GM21423 (cell line): ENCODE results near the gene FBXO15.

Source experiments
- ATAC-seq: cut with Tn5 transposase; IDR thresholded peaks from one replicate; pipeline ENCODE4 v1.9.1; 2021; ENCODE audit warnings: mild to moderate bottlenecking, moderate library complexity; ENCODE audit not compliant: unreplicated experiment

FBXO15 gene

GRCh38 chr18:74153793-74154192 lies 6.2 kb upstream of the FBXO15 start:
- ATAC-seq, result no peak

DNA sequence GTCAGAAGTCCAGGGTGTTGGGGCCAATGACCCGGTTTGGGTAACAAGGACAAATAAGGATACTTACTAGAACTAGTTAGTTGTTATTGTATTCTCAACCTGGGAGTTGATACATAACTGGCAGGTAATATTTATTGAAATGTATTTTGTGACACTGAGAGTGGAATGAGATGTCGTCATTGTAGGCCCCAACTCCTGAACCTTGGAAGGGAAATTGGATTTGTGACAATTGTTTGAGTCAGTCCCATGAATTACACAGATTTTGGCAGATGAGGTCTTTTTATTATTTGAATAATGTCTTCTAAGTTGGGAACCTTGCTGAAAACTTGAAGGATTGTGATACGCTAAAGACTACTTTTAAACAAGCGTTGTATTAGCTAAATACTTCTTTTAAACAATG lies 5.7 kb upstream of the FBXO15 start:
- no peak for ATAC-seq

DNA sequence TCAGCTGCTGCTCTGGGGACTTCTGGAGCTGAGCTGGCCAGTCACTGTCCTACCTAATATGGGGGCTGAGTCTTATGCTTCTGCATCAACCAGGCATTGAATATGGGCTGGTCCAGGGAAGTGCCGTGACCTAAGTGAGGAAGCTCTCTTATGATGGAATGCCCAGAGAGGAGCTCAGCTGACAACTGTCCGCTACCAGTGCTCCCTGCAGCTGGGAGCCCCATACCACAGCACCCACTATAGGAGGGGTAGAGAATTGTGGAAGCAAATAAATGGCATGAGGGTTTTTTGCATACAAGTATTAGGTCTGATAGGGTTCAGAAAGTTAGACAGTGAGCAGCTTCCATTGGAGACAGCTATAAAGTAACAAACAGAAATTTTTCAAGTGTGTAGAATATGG lies 5.2 kb upstream of the FBXO15 start:
- no peak for ATAC-seq

DNA sequence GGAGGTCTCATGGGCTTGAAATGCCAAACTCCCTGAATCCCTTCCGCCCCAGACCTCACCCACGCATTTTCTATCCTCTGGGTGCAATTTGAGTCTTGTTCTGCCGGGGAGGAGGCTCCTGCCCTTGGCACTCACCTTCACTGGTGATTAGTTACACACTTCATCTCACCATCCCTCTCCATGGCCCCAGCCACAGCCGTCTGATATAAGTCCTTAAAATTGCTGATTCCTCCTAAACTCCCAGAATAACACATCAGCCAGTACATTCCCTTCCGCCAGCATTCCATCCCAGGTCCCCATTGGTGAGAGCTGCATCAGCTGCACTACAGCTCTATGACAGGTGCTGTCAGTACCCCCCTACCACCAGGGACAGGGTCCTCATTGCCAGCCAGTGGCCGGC lies 4.6 kb upstream of the FBXO15 start:
- ATAC-seq, result no peak

- ATAC-seq, result no peak
Measured at GRCh38 chr18:74149878-74150277, 2.2 kb upstream of the FBXO15 start.

GRCh38 chr18:74148543-74149070 lies 973 bp upstream of the FBXO15 start:
- peak; percentile 13 for ATAC-seq

DNA sequence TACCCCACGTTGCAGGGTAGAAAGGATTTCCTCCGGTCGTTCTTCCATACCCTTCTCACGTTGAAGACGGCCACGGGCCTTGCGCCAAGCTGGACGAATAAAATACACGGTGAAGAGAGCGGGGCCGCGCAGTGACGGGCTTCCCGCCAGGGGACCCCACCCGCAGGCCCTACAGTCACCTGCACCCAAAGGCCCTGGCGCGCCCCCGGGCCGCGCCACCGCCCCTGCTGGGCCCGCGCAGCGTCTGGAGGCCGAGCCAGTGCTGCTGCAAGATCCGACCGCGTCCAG lies 199 bp downstream of the FBXO15 start:
- ATAC-seq, result no peak

GRCh38 chr18:74146756-74147155 lies 878 bp downstream of the FBXO15 start:
- no peak for ATAC-seq

GRCh38 chr18:74142252-74142651 lies 5.4 kb downstream of the FBXO15 start:
- ATAC-seq, result no peak

GRCh38 chr18:74141667-74142066 lies 6.0 kb downstream of the FBXO15 start:
- ATAC-seq, result no peak

DNA sequence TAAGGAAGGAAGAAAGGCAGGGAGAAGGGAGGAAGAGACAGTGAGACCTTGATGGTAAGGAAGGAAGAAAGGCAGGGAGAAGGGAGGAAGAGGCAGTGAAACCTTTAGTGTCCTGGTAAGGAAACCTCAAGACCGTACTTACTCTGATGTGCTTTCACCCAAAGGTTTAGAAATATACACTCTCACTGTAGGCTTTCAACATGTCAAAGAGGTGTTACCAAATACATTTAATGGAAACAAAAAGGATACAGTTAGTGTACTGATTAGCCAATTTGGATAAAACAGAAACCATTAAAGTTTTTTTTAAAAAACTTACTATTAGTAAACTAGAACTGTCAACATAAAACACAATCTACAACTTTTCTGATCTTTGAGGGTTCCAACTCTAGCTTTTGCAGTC lies 7.1 kb downstream of the FBXO15 start:
- ATAC-seq, result no peak

- ATAC-seq, result no peak
Measured at GRCh38 chr18:74139888-74140287, 7.7 kb downstream of the FBXO15 start.

DNA sequence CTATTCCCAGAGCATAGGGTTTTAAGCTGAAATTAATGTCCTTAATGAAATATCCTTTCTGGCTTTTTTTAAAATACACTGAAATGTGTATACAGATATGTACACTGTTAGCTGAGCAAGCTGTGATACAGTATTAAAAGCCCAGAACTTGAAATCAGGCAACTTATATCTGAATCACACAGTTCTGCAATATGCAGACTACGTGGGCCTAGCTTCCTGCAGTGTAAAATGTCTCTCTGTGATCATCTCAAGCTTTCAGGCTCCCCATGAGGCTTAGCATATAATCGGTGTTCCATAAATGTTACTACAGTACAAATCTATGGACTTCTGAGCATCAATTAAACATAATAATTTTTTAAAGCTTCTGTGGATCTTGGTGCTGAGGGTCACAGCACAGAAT lies 8.2 kb downstream of the FBXO15 start:
- no peak for ATAC-seq

DNA sequence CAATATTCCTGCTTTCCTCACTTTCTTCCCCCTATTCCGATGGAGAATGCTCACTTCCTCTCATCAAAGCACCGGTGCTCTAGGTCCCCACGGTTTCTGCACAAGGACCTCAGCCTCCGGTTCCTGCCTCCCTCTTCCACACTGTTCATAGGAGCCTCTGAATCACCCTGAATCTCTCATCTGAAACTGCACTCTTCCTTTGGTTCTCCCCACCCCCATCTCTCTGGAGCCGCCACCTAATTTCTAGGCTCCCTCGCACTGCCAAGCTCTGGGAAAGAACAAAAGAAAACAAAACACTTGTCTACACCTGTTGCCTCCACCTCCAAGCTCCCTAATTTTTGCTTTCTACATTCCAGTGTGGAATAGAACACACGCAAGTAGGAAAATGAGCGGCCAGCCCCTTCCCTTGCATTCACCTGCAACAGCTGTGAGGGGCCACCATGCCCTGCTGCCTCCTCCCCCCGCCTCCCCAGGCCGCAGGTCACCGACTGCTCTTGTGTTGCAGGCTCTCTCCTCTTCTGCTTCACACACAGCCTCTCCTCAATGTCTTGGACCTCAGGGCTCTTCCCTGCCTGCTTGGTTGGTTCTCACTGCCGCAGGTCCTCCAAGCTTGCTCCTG lies 9.6 kb downstream of the FBXO15 start:
- ATAC-seq, result no peak

- no peak for ATAC-seq
Measured at GRCh38 chr18:74132201-74132600, 15.4 kb downstream of the FBXO15 start.

DNA sequence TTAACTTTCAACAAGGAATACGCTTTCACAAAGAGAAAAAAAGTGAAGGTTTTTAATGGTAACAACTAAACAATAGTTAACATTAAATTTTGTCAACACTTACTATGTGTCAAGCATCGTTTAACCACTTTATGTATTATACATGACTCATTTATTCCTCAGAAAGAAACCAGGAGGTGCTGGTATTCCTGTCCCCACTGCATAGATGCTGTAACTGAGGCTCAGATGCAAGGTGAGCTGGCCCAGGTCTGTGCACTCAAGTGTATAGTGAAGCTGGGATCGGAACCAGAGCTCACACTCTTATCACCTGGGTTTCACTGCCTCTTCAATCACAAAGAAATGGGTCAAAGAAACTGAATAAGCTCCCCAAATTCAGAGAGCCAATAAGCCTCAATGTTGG lies 16.5 kb downstream of the FBXO15 start:
- no peak for ATAC-seq

- ATAC-seq, result no peak
Measured at GRCh38 chr18:74128159-74128558, 19.5 kb downstream of the FBXO15 start.

GRCh38 chr18:74126684-74127655 lies 20.7 kb downstream of the FBXO15 start:
- ATAC-seq, result no peak

DNA sequence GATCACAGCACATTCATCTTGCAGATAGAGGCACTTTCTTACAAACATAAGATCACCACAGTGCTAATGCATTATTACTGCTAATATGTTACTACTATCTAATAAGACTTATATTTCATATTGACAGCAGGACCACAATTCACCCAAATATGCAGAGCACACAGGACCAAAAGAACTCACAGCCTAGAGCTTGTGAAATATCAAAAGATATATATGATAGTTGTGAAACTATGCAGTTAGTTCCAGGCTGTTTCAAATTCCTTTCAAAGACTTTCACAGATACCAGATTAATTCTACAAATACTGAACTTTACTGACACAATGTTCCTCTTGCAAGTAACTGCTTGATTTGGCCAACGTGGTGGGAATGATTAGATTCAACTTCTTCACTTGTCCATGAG lies 23.0 kb downstream of the FBXO15 start:
- ATAC-seq, result no peak

- ATAC-seq, result no peak
Measured at GRCh38 chr18:74123200-74123599, 24.4 kb downstream of the FBXO15 start.

GRCh38 chr18:74116633-74117554 lies 30.7 kb downstream of the FBXO15 start:
- no peak for ATAC-seq
